Measurements from ENCODE around the gene PIK3R2. TPM values are rescaled to one million over a fixed set of nuclear protein-coding genes. Genes with fewer than 3 reads are reported as not detected.

The PIK3R2 gene
- total RNA-seq, 1 donor from 2014 or later = 47.0 TPM

- no peak for DNase-seq (ENCODE audit: extremely low spot score, unreplicated experiment)
- Mint-ChIP-seq H3K4me1 (ENCODE audit: unreplicated experiment) (peaks cover 22% of the 10 kb centered on the region), H3K27me3 (no peaks in the 10 kb centered on the region), H3K27ac (peak overlapping the region; percentile 24), H3K9me3 (no peaks in the 10 kb centered on the region), H3K4me3 (peak overlapping the region; percentile 43), H3K36me3 (no peaks in the 10 kb centered on the region)
- no peak for TF ChIP-seq CTCF (conservative IDR thresholded peaks at IDR 0.05)
Observed at GRCh38 chr19:18120127-18120526, 32.8 kb upstream of the PIK3R2 start.

GRCh38 chr19:18121166-18121565 lies 31.8 kb upstream of the PIK3R2 start:
- Mint-ChIP-seq H3K36me3 (no peaks in the 10 kb centered on the region), H3K4me3 (no peak overlapping the region), H3K27ac (no peak overlapping the region), H3K4me1 (ENCODE audit: unreplicated experiment) (peaks cover 22% of the 10 kb centered on the region), H3K27me3 (no peaks in the 10 kb centered on the region), H3K9me3 (no peaks in the 10 kb centered on the region)
- no peak for DNase-seq (ENCODE audit: extremely low spot score, unreplicated experiment)
- no peak for TF ChIP-seq CTCF (conservative IDR thresholded peaks at IDR 0.05)

- Mint-ChIP-seq H3K9me3 (no peaks in the 10 kb centered on the region), H3K36me3 (no peaks in the 10 kb centered on the region), H3K27me3 (no peaks in the 10 kb centered on the region), H3K27ac (no peak overlapping the region), H3K4me1 (ENCODE audit: unreplicated experiment) (peaks cover 19% of the 10 kb centered on the region), H3K4me3 (no peak overlapping the region)
- DNase-seq (ENCODE audit: extremely low spot score, unreplicated experiment) = no peak
- no peak for TF ChIP-seq CTCF (conservative IDR thresholded peaks at IDR 0.05)
Observed at GRCh38 chr19:18122424-18122823, 30.5 kb upstream of the PIK3R2 start.

- Mint-ChIP-seq H3K4me1 (ENCODE audit: unreplicated experiment) (peaks cover 17% of the 10 kb centered on the region), H3K4me3 (no peak overlapping the region), H3K27ac (no peak overlapping the region), H3K9me3 (no peaks in the 10 kb centered on the region), H3K36me3 (no peaks in the 10 kb centered on the region), H3K27me3 (no peaks in the 10 kb centered on the region)
- no peak for TF ChIP-seq CTCF (conservative IDR thresholded peaks at IDR 0.05)
- DNase-seq (ENCODE audit: extremely low spot score, unreplicated experiment) = no peak
Observed at GRCh38 chr19:18122860-18123795, 29.8 kb upstream of the PIK3R2 start.

- no peak overlapping the region for H3K4me3 Mint-ChIP-seq
- H3K9me3 Mint-ChIP-seq = no peaks in the 10 kb centered on the region
- DNase-seq (ENCODE audit: extremely low spot score, unreplicated experiment) = no peak
- no peaks in the 10 kb centered on the region for H3K27me3 Mint-ChIP-seq
- peaks cover 12% of the 10 kb centered on the region for H3K4me1 Mint-ChIP-seq (ENCODE audit: unreplicated experiment)
- no peak overlapping the region for H3K27ac Mint-ChIP-seq
- no peaks in the 10 kb centered on the region for H3K36me3 Mint-ChIP-seq
- TF ChIP-seq CTCF (conservative IDR thresholded peaks at IDR 0.05) = no peak
Observed at GRCh38 chr19:18123819-18124218, 29.1 kb upstream of the PIK3R2 start.
